ENCODE measurements around the gene PSPH. TPM values are rescaled to one million over a fixed set of nuclear protein-coding genes. Genes with fewer than 3 reads are reported as not detected.
A peak's percentile ranks its signal among the peaks of the same experiment; 100 is the strongest.
"Not testable (repeated sequence)": the region's sequence is repeated elsewhere in the genome, so short reads cannot be mapped to it uniquely, and the experiment has no call there.

PSPH gene
- total RNA-seq, 1 experiment from 2014 or later: 69.1 TPM

DNA sequence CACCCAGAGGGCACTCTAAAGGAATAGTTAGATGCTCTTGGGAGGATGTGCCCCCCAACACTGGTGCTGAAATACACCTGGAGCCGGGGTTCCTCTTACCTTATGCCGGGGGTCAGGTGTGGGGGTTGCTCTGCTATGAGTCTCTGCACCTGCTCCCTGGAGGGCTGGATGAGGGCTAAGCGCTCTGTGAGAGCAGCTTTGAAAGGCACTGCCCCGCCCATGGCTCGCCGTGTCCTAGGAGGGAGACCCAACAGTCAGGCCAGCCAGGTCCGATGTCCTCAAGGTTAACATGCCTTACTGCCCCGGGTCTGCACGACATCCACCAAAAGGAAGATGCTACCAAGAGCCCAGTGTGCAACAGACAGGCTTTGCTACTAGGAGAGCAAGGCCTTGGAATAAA is 31.7 kb downstream of the PSPH start:
- DNase-seq (ENCODE audit: low spot score): no peak
- in situ Hi-C loops (cut with HindIII; ENCODE audit: low sequenced_read_pairs): no loop called here

DNA sequence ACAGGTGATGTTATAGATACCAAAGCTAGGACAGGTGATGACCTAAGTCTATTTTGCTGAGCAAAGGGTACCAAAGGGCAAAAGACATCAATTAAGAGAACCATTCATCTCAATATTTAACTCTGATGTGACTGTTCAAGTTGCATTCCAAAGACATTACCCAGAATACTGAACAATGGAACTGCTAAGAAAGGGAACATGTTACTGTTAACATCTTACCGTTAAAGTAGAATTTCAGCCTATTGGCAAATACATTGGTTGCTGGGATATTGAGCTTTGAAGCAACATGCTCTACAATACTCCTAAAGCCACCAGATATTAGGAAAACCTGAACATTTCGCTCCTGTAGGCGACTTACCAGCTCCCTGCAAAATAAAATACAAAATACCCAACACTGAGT is 34.2 kb downstream of the PSPH start:
- in situ Hi-C loops (cut with HindIII; ENCODE audit: low sequenced_read_pairs); DNase-seq (ENCODE audit: low spot score): not testable (repeated sequence)

DNA sequence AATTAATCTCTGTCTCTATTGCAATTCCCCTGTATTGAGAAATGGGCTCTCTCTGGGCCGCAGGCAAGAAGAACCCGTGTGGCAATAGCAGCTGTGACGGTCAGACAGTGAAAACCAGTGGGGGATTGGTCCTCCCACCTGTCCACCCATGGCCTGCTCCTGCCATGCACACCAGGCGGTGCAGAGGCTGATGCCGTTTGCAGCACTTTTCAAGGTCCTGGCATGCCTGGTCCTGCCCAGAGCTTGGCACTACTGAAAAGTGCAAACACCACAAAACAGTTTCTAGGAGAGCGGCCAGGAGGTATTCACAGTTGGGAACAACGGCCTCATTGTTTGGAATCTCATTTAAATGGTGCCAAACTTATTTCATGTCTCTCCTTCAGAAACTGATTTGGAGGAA is 41.5 kb downstream of the PSPH start:
- in situ Hi-C loops (cut with HindIII; ENCODE audit: low sequenced_read_pairs): no loop called here
- peak; percentile 49 for DNase-seq (ENCODE audit: low spot score)

DNA sequence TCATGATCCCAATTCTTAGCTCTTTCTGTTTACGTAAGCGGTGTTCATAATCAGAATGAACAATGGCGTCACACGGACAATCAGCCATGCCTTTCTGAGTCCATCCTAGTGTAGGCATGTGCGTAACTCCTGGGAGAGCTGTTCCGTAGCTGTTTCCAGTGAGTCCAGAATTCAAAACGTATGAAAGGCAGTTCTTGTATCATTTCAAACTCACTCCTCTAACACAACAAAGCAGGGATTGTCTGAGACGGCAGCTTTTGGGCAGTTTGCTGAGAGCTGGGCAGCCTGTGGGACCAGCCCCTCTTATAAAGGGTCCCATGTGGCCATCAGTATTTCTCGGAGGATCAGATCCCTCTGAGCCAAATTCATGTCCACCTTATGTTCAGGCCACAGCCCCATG is 43.4 kb downstream of the PSPH start:
- in situ Hi-C loops (cut with HindIII; ENCODE audit: low sequenced_read_pairs): no loop called here
- no peak for DNase-seq (ENCODE audit: low spot score)

DNA sequence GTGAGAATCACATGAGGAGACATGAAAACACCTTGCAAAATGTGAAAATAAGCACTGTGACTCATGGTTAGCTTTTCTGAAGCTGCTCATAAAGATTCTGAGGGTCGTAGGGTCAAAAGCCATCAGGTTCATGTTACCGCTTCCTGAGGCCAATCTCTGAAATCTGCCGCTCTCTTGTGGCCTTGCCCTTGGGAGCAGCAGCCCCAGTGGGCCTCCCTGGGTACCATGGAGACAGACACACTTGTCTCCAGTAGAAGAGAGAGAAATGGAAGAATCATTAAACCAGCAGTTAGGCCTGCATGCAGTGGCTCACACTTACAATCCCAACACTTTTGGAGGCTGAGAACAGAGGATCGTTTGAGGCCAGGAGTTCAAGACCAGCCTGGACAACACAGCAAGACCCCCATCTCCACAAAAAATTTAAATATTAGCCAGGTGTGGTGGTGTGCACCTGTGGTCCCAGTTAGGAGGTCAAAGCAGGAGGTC is 44.0 kb downstream of the PSPH start:
- DNase-seq (ENCODE audit: low spot score): no peak
- in situ Hi-C loops (cut with HindIII; ENCODE audit: low sequenced_read_pairs): no loop called here

DNA sequence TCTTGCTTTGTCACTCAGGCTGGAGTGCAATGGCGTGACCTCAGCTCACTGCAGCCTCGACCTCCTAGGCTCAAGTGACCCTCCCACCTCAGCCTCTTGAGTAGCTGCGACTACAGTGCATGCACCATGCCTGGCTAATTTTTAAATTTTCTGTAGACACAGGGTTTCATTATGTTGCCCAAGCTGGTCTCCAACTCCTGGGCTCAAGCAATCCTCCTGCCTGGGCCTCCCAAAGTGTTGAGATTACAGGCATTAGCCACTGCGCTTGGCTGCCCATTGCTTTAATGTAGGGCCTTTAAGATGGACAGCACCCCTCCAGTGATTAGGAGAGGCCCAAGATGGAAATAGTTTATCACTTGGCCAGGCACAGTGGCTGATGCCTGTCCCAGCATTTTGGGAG is 47.5 kb downstream of the PSPH start:
- in situ Hi-C loops (cut with HindIII; ENCODE audit: low sequenced_read_pairs): no loop called here
- DNase-seq (ENCODE audit: low spot score): no peak

DNA sequence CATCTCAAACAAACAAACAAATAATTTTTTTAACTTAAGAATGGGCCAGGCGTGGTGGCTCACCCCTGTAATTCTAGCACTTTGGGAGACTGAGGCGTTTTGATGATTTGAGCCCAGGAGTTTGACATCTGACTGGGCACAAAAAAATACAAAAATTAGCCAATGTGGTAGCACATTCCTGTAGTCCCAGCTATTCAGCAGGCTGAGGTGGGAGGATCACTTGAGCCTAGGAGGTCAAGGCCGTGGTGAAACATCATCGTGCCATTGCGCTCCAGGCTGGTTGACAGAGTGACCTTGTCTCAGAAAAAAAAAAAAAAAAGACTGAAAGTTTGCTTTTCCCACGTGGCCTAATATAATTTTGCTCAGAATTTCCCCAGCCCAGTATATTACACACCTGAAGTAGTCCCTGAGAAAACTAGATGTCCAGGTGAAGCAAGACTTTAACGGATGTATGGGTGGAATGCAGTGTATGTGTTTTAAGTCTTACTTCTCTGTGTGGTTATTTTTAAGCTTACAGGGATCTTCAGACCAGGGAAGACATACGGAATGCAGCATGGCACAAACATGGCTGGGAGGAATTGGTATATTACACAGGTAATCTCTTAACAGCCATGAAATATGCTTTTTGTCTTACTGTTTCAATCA is 54.3 kb downstream of the PSPH start:
- in situ Hi-C loops (cut with HindIII; ENCODE audit: low sequenced_read_pairs): no loop called here
- DNase-seq (ENCODE audit: low spot score): no peak

DNA sequence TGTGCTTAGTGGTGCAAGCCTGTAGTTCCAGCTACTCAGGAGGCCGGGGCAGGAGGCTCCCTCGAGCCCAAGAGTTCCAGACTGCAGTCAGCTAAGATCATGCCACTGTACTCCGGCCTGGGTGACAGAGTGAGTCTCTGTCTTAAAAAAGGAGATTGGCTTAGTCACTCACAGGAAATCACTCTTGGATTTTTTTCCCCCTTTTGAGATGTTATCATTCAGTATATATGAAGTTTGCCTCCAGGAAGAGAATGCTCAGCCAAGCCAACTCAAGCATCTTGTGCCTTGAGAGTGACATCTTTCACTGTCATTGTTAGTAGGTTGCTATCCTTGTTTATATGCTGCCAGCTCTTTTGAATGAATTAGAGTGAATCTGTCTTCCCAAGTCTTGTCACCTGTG is 58.9 kb downstream of the PSPH start:
- no peak for DNase-seq (ENCODE audit: low spot score)

DNA sequence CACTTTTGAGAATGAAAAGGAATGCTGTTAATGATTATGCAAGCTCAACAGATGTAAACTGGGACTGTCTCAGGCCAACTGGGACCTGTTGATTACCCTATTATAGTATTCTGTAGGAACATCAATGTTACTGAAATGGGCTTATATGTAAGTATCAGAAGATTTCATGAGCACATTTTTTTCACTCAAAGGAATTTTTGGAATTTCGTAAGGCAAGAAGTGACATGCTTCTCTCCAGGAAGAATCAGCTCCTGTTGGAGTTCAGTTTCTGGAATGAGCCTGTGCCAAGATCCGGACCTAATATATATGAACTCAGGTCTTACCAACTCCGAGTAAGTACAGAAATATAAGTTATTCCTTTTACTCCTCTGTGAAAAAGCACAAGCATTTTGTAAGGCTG is 67.7 kb downstream of the PSPH start:
- no peak for DNase-seq (ENCODE audit: low spot score)
- in situ Hi-C loops (cut with HindIII; ENCODE audit: low sequenced_read_pairs): no loop called here

More for the DNA sequence above, 58.9 kb downstream of the PSPH start:
- in situ Hi-C loops (cut with HindIII; ENCODE audit: low sequenced_read_pairs): no loop called here

DNA sequence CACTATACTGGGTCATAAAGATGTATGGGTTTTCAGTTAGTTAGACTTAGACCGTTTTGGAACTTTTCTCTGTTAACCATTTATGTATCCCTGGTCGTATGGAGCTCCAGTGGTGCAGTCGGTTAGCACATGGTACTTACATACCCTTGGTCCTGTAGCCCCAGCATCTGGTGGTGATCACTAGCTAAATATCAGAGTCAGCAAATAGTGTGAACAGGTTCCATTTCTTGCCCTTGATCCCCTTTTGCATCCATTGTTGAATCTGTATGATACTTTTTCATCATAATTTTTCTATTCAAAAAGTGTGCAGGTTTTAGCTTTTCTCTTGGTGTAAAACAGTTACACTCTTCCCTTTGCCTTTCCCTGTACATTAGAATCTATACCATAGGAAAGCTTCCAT is 71.0 kb downstream of the PSPH start:
- in situ Hi-C loops (cut with HindIII; ENCODE audit: low sequenced_read_pairs): no loop called here
- no peak for DNase-seq (ENCODE audit: low spot score)

DNA sequence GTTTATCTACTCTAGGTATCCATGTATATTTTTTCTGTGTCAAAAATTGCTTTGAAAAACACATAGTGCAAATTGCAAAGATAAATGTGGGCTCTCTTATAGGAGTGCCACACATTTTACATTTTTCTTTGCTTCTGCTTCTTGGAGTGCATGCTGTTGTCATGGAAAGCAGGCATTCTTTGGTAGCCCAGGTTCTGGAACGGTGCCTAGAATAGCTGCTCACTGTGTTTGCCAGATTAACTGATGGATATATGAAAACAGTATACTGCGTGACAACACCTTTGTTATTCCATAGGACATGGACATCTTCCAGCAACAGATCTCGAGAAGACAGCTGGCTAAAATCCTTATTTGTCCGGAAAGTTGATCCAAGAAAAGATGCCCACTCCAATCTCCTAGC is 73.4 kb downstream of the PSPH start:
- DNase-seq (ENCODE audit: low spot score): peak; percentile 55
- in situ Hi-C loops (cut with HindIII; ENCODE audit: low sequenced_read_pairs): no loop called here

DNA sequence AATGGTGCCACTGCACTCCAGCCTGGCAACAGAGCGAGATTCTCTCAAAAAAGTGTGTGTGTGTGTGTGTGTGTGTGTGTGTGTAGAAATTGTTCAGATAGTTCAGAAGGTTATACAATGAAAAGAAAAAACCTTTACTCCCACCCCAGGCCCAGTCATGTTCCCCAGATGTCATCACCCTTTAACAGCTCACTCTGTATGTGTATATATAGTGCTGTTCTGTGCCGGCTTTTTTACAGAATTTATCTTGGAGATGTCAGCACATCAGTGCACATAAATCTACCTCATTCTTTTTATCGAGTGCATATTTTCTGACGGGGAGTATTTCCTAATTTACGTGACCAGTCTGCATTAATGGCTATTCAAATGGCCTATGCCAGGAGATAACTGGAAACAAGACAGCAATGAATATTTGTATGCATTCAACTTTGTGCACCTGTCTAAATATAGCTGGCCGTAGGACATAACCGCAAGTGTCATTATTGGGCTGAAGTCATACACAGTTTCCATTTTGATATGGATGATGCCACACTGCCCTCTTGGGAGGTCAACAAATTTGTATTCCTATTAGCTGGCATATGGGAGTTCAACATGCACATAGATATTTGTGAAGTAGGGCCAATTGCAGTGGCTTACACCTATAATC is 75.1 kb downstream of the PSPH start:
- in situ Hi-C loops (cut with HindIII; ENCODE audit: low sequenced_read_pairs): no loop called here
- no peak for DNase-seq (ENCODE audit: low spot score)

DNA sequence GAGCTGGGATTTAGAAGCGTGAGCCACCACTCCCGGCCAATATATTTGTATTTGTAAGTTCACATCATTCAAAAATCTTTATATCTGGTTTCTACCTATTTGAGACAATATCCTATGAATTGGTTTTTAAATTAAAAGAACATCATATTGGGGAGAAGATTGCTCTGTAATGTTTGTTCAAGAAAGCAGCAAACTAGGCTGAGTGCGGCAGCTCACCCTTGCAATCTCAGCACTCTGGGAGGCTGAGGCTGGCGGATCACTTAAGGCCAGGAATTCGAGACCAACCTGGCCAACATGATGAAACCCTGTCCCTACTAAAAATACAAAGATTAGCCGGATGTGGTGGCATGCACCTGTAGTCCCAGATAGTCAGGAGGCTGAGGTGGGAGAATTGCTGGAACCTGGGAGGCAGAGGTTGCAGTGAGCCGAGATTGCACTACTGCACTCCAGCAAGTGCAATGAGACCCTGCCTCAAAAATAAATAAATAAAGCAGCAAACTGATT is 77.4 kb downstream of the PSPH start:
- in situ Hi-C loops (cut with HindIII; ENCODE audit: low sequenced_read_pairs): no loop called here
- no peak for DNase-seq (ENCODE audit: low spot score)

DNA sequence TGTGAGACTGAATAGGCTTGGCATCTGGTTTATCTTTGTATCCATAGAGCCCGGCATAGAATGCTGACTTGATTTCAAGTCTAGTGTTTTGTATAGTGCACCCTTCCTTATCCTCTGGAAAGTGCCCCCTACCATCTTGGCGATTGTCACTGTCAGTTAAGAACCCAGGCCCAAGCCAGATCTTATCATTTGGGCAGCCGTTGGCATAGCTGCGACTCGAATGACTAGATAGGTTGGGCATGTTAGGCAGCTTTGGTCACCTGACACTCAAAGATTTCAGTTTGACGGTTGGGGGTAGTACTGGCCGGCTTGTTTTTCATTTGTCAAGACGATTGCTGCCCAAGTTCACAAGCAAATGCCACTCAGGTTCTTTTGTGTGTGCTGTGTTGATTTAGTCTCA is 80.3 kb downstream of the PSPH start:
- in situ Hi-C loops (cut with HindIII; ENCODE audit: low sequenced_read_pairs): no loop called here
- DNase-seq (ENCODE audit: low spot score): no peak

DNA sequence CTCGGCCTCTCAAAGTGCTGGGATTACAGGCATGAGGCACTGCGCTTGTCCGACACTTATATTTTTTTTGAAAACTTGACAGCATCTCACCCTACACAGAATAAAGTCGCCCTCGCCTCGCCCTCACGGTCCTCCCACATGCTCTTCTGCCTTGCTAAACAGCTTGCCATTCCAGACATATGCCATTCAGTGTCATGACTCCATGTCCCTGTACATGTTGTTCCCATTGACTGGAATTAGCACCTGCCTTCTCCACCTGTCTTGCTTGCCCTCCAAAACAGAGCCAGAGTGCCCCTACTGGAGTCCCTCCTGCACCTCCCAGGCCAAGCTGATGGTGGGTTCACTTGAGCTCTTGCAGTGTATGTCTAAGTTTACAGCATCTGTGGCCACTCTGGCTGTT is 80.7 kb downstream of the PSPH start:
- in situ Hi-C loops (cut with HindIII; ENCODE audit: low sequenced_read_pairs): no loop called here
- no peak for DNase-seq (ENCODE audit: low spot score)

DNA sequence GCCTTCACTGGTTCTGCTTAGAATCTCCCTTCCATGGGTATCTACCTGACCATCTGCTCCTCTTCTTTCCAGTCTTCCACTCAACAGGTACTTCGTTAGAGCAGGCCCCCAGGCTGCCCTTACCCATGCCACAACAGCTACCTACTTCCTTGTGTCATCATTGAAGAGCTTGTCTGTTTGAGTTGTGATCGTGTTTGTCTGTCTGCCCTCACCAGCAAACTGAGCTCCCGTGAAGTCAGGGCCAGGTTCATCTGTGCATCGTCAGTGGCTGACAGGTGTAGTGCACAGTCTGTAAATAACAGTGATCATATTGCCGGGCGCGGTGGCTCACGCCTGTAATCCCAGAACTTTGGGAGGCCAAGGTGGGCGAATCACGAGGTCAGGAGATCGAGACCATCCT is 81.9 kb downstream of the PSPH start:
- in situ Hi-C loops (cut with HindIII; ENCODE audit: low sequenced_read_pairs): no loop called here
- DNase-seq (ENCODE audit: low spot score): no peak

DNA sequence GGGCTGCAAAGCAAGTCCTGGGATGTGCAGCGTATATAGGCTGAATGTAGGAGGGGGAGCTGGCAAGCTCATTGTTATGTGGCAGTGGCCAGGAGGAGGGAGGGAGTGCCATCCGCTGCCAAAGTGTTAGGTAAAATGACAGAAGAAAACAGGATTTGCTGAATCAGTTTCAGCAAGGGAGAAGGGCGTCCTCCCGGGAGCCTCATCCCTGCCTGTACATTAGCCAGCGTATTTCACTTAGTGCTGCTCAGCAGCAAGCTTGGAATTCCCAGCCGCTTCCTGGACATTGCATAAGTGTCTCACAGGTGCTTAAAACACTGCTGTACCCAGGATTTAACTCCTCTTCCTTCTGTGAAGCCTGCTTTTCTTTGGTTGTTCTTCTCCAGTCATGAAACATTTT is 84.4 kb downstream of the PSPH start:
- DNase-seq (ENCODE audit: low spot score): peak; percentile 69
- in situ Hi-C loops (cut with HindIII; ENCODE audit: low sequenced_read_pairs): no loop called here

DNA sequence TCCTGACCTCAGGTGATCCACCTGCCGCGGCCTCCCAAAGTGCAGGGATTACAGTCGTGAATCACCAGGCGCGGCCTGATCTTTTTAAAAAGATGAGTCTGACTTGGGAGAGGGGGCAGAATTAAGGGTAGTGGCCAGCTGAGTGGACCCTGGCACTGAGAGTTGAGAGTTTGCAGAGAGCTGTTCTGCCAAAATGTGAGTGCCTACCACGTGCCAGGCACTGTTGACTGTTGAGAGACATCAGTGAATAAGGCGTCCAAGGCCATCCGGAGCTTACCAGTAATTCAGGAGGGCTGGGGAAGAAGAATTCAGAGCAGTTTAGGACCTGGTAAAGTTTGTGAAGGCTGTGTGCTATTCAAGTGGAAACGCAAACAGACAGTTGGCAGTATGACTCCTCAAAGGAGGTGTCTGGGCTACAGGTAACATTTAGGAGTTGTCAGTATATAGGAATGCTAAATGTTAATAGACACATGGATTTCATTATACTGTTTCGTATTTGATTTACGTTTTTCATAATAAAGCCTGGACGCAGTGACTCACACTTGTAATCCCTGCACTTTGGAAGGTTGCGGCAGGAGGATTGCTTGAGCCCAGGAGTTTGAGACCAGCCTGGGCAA is 85.3 kb downstream of the PSPH start:
- in situ Hi-C loops (cut with HindIII; ENCODE audit: low sequenced_read_pairs): no loop called here
- peak; percentile 51 for DNase-seq (ENCODE audit: low spot score)

DNA sequence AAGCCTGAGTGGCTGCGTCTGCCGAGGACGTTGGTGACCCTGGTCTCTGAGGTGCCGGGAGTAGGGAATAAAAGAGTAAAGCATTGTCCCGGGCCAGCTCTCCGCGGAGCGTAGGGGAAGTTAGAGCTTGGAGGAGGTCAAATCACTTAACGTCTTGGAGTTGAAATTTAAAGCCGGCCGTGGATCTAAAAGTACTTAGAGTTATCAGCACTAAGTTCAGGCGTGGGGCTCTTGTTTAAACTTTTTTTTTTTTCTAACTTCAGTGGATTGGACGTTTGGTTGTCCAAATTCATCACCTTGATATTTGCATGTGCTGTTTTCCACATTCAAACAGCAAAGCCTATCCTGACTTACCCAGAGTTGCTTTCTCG is 86.2 kb downstream of the PSPH start:
- peak; percentile 53 for DNase-seq (ENCODE audit: low spot score)
- in situ Hi-C loops (cut with HindIII; ENCODE audit: low sequenced_read_pairs): no loop called here

DNA sequence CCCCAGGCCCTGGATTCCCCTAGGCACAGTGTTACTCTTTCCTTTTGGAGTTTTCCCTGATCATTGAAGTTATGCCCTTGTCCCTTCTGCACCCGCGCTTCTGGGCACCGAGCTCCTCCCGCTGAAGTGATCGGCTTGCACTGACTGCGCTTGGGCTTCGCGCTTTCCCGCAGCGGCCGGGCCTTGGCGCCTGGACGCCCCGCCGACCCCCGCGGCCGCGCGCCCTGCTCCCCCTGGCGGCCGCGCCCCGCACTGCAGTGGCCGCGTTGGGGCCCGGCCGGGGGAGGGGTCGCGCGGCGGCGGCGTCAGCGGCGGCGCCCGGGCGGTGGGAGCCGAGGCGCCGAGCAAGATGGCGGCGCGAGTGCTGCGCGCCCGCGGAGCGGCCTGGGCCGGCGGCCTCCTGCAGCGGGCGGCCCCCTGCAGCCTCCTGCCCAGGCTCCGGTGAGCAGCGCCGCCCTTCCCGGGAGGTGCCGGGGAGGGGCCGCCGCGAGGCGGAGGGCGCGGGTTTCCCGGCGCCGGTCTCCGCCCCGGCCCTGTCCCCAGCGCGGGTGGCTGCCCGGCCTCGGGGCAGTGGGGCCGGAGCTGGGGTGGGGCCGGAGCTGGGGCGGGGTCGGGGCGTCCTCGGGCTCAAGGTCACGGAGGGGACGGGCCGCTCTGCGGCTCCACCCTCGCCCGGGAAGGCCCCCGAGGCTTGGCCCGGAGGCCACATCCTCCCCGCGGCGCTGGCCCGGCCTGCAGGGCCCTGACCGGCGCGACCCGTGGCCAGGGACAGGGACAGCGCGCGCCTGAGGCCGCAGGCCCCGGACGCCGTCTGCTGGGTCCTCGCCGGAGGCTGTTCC is 86.8 kb downstream of the PSPH start, which contains the start of gene NIPSNAP2:
Gene NIPSNAP2, plus strand, starts transcription at position 325 of the 839 bp plus-strand sequence. Its CDS starts 25 bp downstream, at position 350.
- peak; percentile 55 for DNase-seq (ENCODE audit: low spot score)
- in situ Hi-C loops (cut with HindIII; ENCODE audit: low sequenced_read_pairs): no loop called here

Measured in G401 (cell line).